GM08714 (cell line): Measurements from ENCODE around the gene L3MBTL4.

Experiments used
- H3K4me3 ChIP-seq: fragments of 200-500 bp; sonication (Bioruptor generic); 2 replicates; pipeline ENCODE4 v1.5.1; 2014; ENCODE audit warnings: mild to moderate bottlenecking, low read length, inconsistent platforms
- ZNF274 ChIP-seq: IDR thresholded peaks from 2 replicates; pipeline ENCODE4 v1.6.1; 2012; ENCODE audit warnings: mild to moderate bottlenecking, low read depth, low read length

L3MBTL4 gene

GRCh38 chr18:6363216-6363615, 51.5 kb downstream of the L3MBTL4 start:
- H3K4me3 ChIP-seq: no peak overlapping the region
- no peak for TF ChIP-seq ZNF274

DNA sequence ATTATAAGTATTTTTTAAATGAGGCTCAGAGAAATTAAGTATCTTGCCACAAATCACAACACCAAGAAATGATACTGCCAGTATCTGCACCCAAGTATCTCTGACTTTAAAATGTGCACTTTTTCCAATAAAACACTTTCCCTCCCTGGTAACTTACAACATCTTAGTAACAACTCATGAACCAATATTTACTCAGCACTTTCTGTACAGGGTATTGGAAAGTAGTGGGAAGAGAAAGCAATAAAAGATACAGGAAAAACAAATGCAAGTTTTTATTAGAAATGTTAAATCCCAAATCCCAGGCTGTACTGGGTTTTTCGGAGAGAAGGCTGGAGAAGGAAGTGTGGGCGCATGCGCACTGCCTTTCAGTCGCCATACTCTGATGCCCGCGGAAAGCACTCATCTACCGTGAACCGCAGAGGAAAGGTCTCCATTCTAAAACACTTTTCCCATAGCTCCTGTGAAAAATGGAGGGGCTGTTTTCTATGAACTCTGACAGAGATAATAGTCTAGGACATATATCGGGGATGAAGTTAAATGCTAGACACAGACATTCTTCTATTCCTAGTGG, 52.1 kb downstream of the L3MBTL4 start:
- no peak overlapping the region for H3K4me3 ChIP-seq
- TF ChIP-seq ZNF274: no peak

- no peak for TF ChIP-seq ZNF274
- no peak overlapping the region for H3K4me3 ChIP-seq
Measured at GRCh38 chr18:6357668-6358067, 57.0 kb downstream of the L3MBTL4 start.

- TF ChIP-seq ZNF274: no peak
- no peak overlapping the region for H3K4me3 ChIP-seq
Measured at GRCh38 chr18:6355789-6356589, 58.7 kb downstream of the L3MBTL4 start.

DNA sequence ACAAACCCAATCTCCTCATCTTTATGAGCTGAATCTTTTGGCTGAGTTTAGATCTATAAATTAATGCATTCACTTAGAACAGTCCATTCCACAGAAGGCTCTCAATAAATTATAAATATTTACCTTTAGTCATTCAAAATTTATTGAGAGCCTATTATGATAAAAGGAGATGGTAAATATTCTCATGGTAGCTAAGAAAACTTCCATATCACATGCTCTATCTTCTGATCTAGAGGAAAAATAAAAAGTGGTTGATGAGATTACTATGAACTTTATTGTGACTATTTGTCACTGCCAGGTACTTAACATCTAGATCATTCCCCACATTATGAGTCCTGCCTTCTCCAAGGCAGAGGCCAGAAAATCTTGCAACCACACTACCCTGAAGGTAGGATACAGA, 62.4 kb downstream of the L3MBTL4 start:
- no peak overlapping the region for H3K4me3 ChIP-seq
- no peak for TF ChIP-seq ZNF274

GRCh38 chr18:6342990-6343389, 71.7 kb downstream of the L3MBTL4 start:
- no peak for TF ChIP-seq ZNF274
- no peak overlapping the region for H3K4me3 ChIP-seq

DNA sequence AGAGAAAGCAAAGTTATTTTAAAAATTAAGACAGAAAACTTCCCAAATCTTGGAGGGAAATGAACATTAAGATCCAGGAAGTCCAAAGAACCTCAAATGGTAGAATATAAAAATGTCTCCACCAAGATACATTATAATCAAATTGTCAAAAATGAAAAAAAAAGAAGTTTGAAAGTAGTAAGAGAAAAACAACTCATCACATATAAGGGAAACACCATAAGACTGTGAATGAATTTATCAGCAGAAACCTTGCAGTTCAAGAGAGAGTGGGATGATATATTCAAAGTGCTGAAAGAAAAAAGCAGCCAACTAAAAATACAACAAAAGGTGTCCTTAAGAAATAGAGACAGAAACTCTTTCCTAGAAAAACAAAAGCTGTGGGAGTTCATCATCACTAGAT, 73.0 kb downstream of the L3MBTL4 start:
- H3K4me3 ChIP-seq: no peak overlapping the region
- no peak for TF ChIP-seq ZNF274

GRCh38 chr18:6341303-6341702, 73.4 kb downstream of the L3MBTL4 start:
- no peak for TF ChIP-seq ZNF274
- no peak overlapping the region for H3K4me3 ChIP-seq

GRCh38 chr18:6340121-6340520, 74.6 kb downstream of the L3MBTL4 start:
- no peak overlapping the region for H3K4me3 ChIP-seq
- TF ChIP-seq ZNF274: no peak

- no peak for TF ChIP-seq ZNF274
- H3K4me3 ChIP-seq: no peak overlapping the region
Measured at GRCh38 chr18:6336239-6336638, 78.5 kb downstream of the L3MBTL4 start.

GRCh38 chr18:6333981-6334380, 80.7 kb downstream of the L3MBTL4 start:
- H3K4me3 ChIP-seq: no peak overlapping the region
- no peak for TF ChIP-seq ZNF274

DNA sequence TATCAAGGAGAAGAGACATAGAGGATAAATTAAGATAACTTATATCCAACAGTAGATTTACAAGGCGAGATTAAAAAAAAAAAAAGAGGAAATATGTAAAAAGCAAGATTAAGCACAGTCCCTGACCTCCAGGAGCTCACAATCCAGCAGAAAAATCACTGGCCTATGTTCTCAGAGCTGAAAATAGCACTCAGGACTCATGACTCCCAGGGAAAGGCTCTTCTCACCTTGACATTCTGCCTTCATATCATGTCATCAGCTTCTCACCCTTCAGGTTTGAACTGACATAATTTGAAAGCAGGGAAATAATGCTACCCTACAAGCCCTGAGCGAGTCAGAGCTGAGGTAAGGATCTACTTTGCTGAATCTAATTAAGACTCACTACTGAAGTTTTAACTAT, 82.8 kb downstream of the L3MBTL4 start:
- no peak overlapping the region for H3K4me3 ChIP-seq
- no peak for TF ChIP-seq ZNF274

- no peak overlapping the region for H3K4me3 ChIP-seq
- TF ChIP-seq ZNF274: no peak
Measured at GRCh38 chr18:6330786-6331185, 83.9 kb downstream of the L3MBTL4 start.

GRCh38 chr18:6328621-6329010, 86.1 kb downstream of the L3MBTL4 start:
- no peak for TF ChIP-seq ZNF274
- no peak overlapping the region for H3K4me3 ChIP-seq

GRCh38 chr18:6327895-6328620, 86.7 kb downstream of the L3MBTL4 start:
- no peak overlapping the region for H3K4me3 ChIP-seq
- TF ChIP-seq ZNF274: no peak

- no peak overlapping the region for H3K4me3 ChIP-seq
Measured at GRCh38 chr18:6327485-6327884, 87.2 kb downstream of the L3MBTL4 start.

More at GRCh38 chr18:6327485-6327884, 87.2 kb downstream of the L3MBTL4 start:
- no peak for TF ChIP-seq ZNF274
